ENCODE data around the gene NDUFV3. TPM values are rescaled to one million over a fixed set of nuclear protein-coding genes. Genes with fewer than 3 reads are reported as not detected.
A peak's percentile ranks its signal among the peaks of the same experiment; 100 is the strongest.

NDUFV3 gene
- total and polyA plus RNA-seq, 2 experiments from 2014 or later: 51.5 to 71.2 TPM

- Mint-ChIP-seq H3K4me3 (no peak overlapping the region), H3K36me3 (ENCODE audit: low read depth) (peaks cover 25% of the 10 kb centered on the region), H3K27me3 (ENCODE audit: insufficient read depth, low read depth, poor library complexity) (peaks cover 13% of the 10 kb centered on the region), H3K9me3 (peaks cover 23% of the 10 kb centered on the region), H3K27ac (no peak overlapping the region; the same call in 1 of the 2 replicates), H3K4me1 (peaks cover 39% of the 10 kb centered on the region)
- no peaks in the 10 kb centered on the region for H3K9me2 ChIP-seq (ENCODE audit: insufficient read depth)
- DNase-seq (ENCODE audit: low spot score) (no peak), ATAC-seq (no peak)
- peak overlapping the region; percentile 33; the same call in 1 of the 2 replicates for H3K27ac ChIP-seq (ENCODE audit: low read depth)
- H2AFZ ChIP-seq: no peak overlapping the region
- H3K36me3 ChIP-seq (ENCODE audit: insufficient read depth): no peaks in the 10 kb centered on the region
- no peaks in the 10 kb centered on the region for H3K27me3 ChIP-seq (ENCODE audit: insufficient read depth)
- no peaks in the 10 kb centered on the region for H3K79me2 ChIP-seq (replicated peaks; ENCODE audit: insufficient read depth)
- H3K4me3 ChIP-seq: no peak overlapping the region
- peaks cover 22% of the 10 kb centered on the region for H3K4me1 ChIP-seq (ENCODE audit: insufficient read depth)
- no peak for TF ChIP-seq EZH2phosphoT487 (IDR thresholded peaks at IDR 0.05; ENCODE audit: unreplicated experiment)
- no peak for TF ChIP-seq STAT1 (IDR thresholded peaks at IDR 0.05; ENCODE audit: unreplicated experiment)
- H3K4me2 ChIP-seq: no peak overlapping the region
- H4K20me1 ChIP-seq (replicated peaks; ENCODE audit: insufficient read depth): no peaks in the 10 kb centered on the region
- H3F3A ChIP-seq (replicated peaks; ENCODE audit: low read depth): peaks cover 15% of the 10 kb centered on the region; the same call in 1 of the 2 replicates
Observed at GRCh38 chr21:42939582-42940413, 46.7 kb downstream of the NDUFV3 start.

- Histone ChIP-seq H3K27ac (ENCODE audit: low read depth) (no peak overlapping the region), H3K36me3 (ENCODE audit: insufficient read depth) (no peaks in the 10 kb centered on the region), H4K20me1 (replicated peaks; ENCODE audit: insufficient read depth) (no peaks in the 10 kb centered on the region), H3K79me2 (replicated peaks; ENCODE audit: insufficient read depth) (no peaks in the 10 kb centered on the region), H3K9me2 (ENCODE audit: insufficient read depth) (no peaks in the 10 kb centered on the region), H3F3A (replicated peaks; ENCODE audit: low read depth) (peaks cover 12% of the 10 kb centered on the region; the same call in 1 of the 2 replicates), H3K4me1 (ENCODE audit: insufficient read depth) (peaks cover 21% of the 10 kb centered on the region), H3K27me3 (ENCODE audit: insufficient read depth) (no peaks in the 10 kb centered on the region), H3K4me2 (no peak overlapping the region), H3K4me3 (no peak overlapping the region), H2AFZ (no peak overlapping the region)
- peaks cover 30% of the 10 kb centered on the region for H3K36me3 Mint-ChIP-seq (ENCODE audit: low read depth)
- DNase-seq (ENCODE audit: low spot score): no peak
- H3K4me1 Mint-ChIP-seq: peaks cover 26% of the 10 kb centered on the region
- no peak overlapping the region for H3K27ac Mint-ChIP-seq
- H3K9me3 Mint-ChIP-seq: peaks cover 23% of the 10 kb centered on the region
- no peak for ATAC-seq
- TF ChIP-seq ZNF114 (CRISPR knock-in tag; IDR thresholded peaks at IDR 0.05) (no peak), CREB1 (CRISPR knock-in tag; IDR thresholded peaks at IDR 0.05; ENCODE audit: low read depth) (no peak), POLR2AphosphoS5 (IDR thresholded peaks at IDR 0.05; ENCODE audit: low read depth) (no peak), STAT1 (IDR thresholded peaks at IDR 0.05; ENCODE audit: unreplicated experiment) (no peak), JUNB (IDR thresholded peaks at IDR 0.05; ENCODE audit: unreplicated experiment) (no peak), CTCF (conservative IDR thresholded peaks at IDR 0.05; ENCODE audit: low read depth in 2 of 2) (no peak)
- H3K27me3 Mint-ChIP-seq (ENCODE audit: insufficient read depth, low read depth, poor library complexity): peaks cover 13% of the 10 kb centered on the region
- no peak overlapping the region for H3K4me3 Mint-ChIP-seq
Observed at GRCh38 chr21:42941696-42942085, 48.6 kb downstream of the NDUFV3 start.

DNA sequence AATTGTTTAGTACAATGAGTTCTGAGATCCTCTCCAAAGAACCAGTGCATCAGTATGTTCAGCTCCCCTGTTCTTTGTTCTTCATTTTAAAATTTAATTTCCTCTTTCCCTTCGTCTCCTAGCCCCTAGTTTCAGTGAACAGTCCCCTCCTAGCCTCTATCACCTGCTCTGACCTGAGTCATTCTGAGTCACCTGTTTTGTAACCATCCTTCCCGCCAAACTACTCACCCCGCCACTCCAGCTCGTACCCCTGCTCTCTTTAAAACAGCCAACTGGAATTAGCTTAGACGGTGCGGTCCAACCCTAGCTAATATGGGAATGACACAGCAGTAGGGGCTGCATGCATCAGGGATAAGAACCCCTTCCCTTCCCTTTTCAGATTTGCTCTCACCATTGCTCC lies 49.1 kb downstream of the NDUFV3 start:
- H3K4me1 Mint-ChIP-seq: peaks cover 21% of the 10 kb centered on the region
- no peak overlapping the region; the same call in 1 of the 2 replicates for H3K27ac Mint-ChIP-seq
- TF ChIP-seq, protein P1, sequence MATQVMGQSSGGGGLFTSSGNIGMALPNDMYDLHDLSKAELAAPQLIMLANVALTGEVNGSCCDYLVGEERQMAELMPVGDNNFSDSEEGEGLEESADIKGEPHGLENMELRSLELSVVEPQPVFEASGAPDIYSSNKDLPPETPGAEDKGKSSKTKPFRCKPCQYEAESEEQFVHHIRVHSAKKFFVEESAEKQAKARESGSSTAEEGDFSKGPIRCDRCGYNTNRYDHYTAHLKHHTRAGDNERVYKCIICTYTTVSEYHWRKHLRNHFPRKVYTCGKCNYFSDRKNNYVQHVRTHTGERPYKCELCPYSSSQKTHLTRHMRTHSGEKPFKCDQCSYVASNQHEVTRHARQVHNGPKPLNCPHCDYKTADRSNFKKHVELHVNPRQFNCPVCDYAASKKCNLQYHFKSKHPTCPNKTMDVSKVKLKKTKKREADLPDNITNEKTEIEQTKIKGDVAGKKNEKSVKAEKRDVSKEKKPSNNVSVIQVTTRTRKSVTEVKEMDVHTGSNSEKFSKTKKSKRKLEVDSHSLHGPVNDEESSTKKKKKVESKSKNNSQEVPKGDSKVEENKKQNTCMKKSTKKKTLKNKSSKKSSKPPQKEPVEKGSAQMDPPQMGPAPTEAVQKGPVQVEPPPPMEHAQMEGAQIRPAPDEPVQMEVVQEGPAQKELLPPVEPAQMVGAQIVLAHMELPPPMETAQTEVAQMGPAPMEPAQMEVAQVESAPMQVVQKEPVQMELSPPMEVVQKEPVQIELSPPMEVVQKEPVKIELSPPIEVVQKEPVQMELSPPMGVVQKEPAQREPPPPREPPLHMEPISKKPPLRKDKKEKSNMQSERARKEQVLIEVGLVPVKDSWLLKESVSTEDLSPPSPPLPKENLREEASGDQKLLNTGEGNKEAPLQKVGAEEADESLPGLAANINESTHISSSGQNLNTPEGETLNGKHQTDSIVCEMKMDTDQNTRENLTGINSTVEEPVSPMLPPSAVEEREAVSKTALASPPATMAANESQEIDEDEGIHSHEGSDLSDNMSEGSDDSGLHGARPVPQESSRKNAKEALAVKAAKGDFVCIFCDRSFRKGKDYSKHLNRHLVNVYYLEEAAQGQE (IDR thresholded peaks at IDR 0.05; ENCODE audit: unreplicated experiment): no peak
- TF ChIP-seq ZNF331 (CRISPR knock-in tag; IDR thresholded peaks at IDR 0.05; ENCODE audit: low read depth): no peak
- no peak for TF ChIP-seq CREB1 (CRISPR knock-in tag; IDR thresholded peaks at IDR 0.05; ENCODE audit: low read depth)

More for the DNA sequence above, 49.1 kb downstream of the NDUFV3 start:
- Histone ChIP-seq H3K4me3 (no peak overlapping the region), H3K4me2 (no peak overlapping the region), H3K27ac (ENCODE audit: low read depth) (no peak overlapping the region), H2AFZ (no peak overlapping the region), H3K9me2 (ENCODE audit: insufficient read depth) (no peaks in the 10 kb centered on the region), H3K79me2 (replicated peaks; ENCODE audit: insufficient read depth) (no peaks in the 10 kb centered on the region), H3K27me3 (ENCODE audit: insufficient read depth) (no peaks in the 10 kb centered on the region), H4K20me1 (replicated peaks; ENCODE audit: insufficient read depth) (no peaks in the 10 kb centered on the region), H3F3A (replicated peaks; ENCODE audit: low read depth) (peaks cover 9% of the 10 kb centered on the region; the same call in 1 of the 2 replicates), H3K4me1 (ENCODE audit: insufficient read depth) (peaks cover 18% of the 10 kb centered on the region), H3K36me3 (ENCODE audit: insufficient read depth) (no peaks in the 10 kb centered on the region)
- H3K36me3 Mint-ChIP-seq (ENCODE audit: low read depth): peaks cover 35% of the 10 kb centered on the region
- H3K27me3 Mint-ChIP-seq (ENCODE audit: insufficient read depth, low read depth, poor library complexity): peaks cover 12% of the 10 kb centered on the region
- ATAC-seq: no peak
- H3K4me3 Mint-ChIP-seq: no peak overlapping the region; the same call in 2 of the 3 replicates
- DNase-seq (ENCODE audit: low spot score): no peak
- H3K9me3 Mint-ChIP-seq: peaks cover 23% of the 10 kb centered on the region

Data from GM23338 (cell line).